Hindlimb muscle (tissue), 1 donor: ENCODE data around the gene ARHGAP4. TPM values are rescaled to one million over a fixed set of nuclear protein-coding genes. Genes with fewer than 3 reads are reported as not detected.

Experiments used
- DNase-seq: peaks from one replicate; pipeline ENCODE4 v3.0.0-alpha.2; 2013
- polyA plus RNA-seq: library from polyadenylated mRNA; unstranded; fragments of 120-200 nt; gene quantifications from one replicate; pipeline ENCODE4 v1.2.1, GENCODE V29; 2013; ENCODE audit not compliant: insufficient read length

ARHGAP4 gene
- polyA plus RNA-seq, 1 donor: 26.4 TPM

GRCh38 chrX:153864561-153865320 lies 61.3 kb downstream of the ARHGAP4 start:
- DNase-seq: no peak

GRCh38 chrX:153864101-153864500 lies 62.0 kb downstream of the ARHGAP4 start:
- DNase-seq: no peak

GRCh38 chrX:153863251-153863991 lies 62.6 kb downstream of the ARHGAP4 start:
- no peak for DNase-seq

- DNase-seq: no peak
These were observed 63.5 kb downstream of the ARHGAP4 start for GRCh38 chrX:153862369-153863250.

- DNase-seq: no peak
These were observed 64.2 kb downstream of the ARHGAP4 start for GRCh38 chrX:153861733-153862310.

- no peak for DNase-seq
These were observed 64.9 kb downstream of the ARHGAP4 start for GRCh38 chrX:153861151-153861550.

Other genes starting within 250 kb of the ARHGAP4 start
- 43.1 TPM for gene SLC6A8, start 238.3 kb downstream of the ARHGAP4 start, polyA plus RNA-seq
- gene BCAP31, start 201.9 kb downstream of the ARHGAP4 start, polyA plus RNA-seq: 80.6 TPM
- 13.5 TPM for gene ABCD1, start 201.4 kb downstream of the ARHGAP4 start, polyA plus RNA-seq
- 1.9 TPM for gene PLXNB3, start 162.0 kb downstream of the ARHGAP4 start, polyA plus RNA-seq
- gene SRPK3, start 145.2 kb downstream of the ARHGAP4 start, polyA plus RNA-seq: 318 TPM
- gene IDH3G, start 131.9 kb downstream of the ARHGAP4 start, polyA plus RNA-seq: 49.5 TPM
- 106 TPM for gene SSR4, start 131.6 kb downstream of the ARHGAP4 start, polyA plus RNA-seq
- 2.4 TPM for gene PDZD4, start 95.7 kb downstream of the ARHGAP4 start, polyA plus RNA-seq
- gene L1CAM, start 40.1 kb downstream of the ARHGAP4 start, polyA plus RNA-seq: 2.5 TPM
- gene AVPR2, start 21.6 kb downstream of the ARHGAP4 start, polyA plus RNA-seq: 1.4 TPM
- 71.0 TPM for gene NAA10, start 8.8 kb upstream of the ARHGAP4 start, polyA plus RNA-seq
- 5.1 TPM for gene RENBP, start 18.4 kb upstream of the ARHGAP4 start, polyA plus RNA-seq
- gene HCFC1, start 45.6 kb upstream of the ARHGAP4 start, polyA plus RNA-seq: 37.9 TPM
- 7.5 TPM for gene TMEM187, start 46.5 kb upstream of the ARHGAP4 start, polyA plus RNA-seq
- 46.3 TPM for gene IRAK1, start 93.6 kb upstream of the ARHGAP4 start, polyA plus RNA-seq
- 25.1 TPM for gene MECP2, start 171.5 kb upstream of the ARHGAP4 start, polyA plus RNA-seq
- gene OPN1LW, start 218.0 kb upstream of the ARHGAP4 start, polyA plus RNA-seq: not detected